Measurements from ENCODE around the gene CMTM3. TPM values are rescaled to one million over a fixed set of nuclear protein-coding genes. Genes with fewer than 3 reads are reported as not detected.

The CMTM3 gene
- total RNA-seq, 1 experiment from 2014 or later = 12.8 TPM

- H3K4me2 ChIP-seq (ENCODE audit: low read length) = no peak overlapping the region
- intact Hi-C loops (cut with micrococcal nuclease) = no loop called here
- H3K36me3 ChIP-seq (ENCODE audit: control insufficient read depth in 1 of 2, insufficient read depth in 2 of 2, low read length in 2 of 2) = peaks cover 6 to 23% of the 10 kb centered on the region in 2 experiments; a peak in 2 of 4 replicates
- DNase-seq (ENCODE audit: low read depth, low spot score) (no peak), ATAC-seq (no peak)
- no peaks in the 10 kb centered on the region for H3K9me2 ChIP-seq (ENCODE audit: insufficient read depth)
- H3K27me3 ChIP-seq (ENCODE audit: insufficient read depth, low read length) = no peaks in the 10 kb centered on the region
- peaks cover 25 to 33% of the 10 kb centered on the region in 2 experiments for H3K4me1 ChIP-seq (ENCODE audit: control insufficient read depth in 1 of 2, insufficient read depth in 2 of 2, low read length in 2 of 2)
- no peak overlapping the region for H3K27ac ChIP-seq (ENCODE audit: low read depth, low read length)
- no TSS peak for BruUV-seq (replicated peaks)
- no peak overlapping the region for H3K4me3 ChIP-seq (replicated peaks in 1 of 2; ENCODE audit: low read depth in 1 of 2, low read length in 2 of 2)
- no peaks in the 10 kb centered on the region for H3K79me2 ChIP-seq (ENCODE audit: insufficient read depth, low read length)
- H3K9me3 ChIP-seq (ENCODE audit: control insufficient read depth in 1 of 2, insufficient read depth in 1 of 2, low read depth in 1 of 2, low read length in 2 of 2) = no peaks in the 10 kb centered on the region
- ChIA-PET RAD21 (ENCODE audit: low non-redundant PET in 1 of 2, low total read pairs in 2 of 2, uncharacterized antibody in 2 of 2, unreplicated experiment in 2 of 2) (no interaction called here), POLR2A (no interaction called here), CTCF (interaction anchor here (4.3 kb wide), 1 partner anchor 8 kb away, joined by 41 read pairs; no protein-coding TSS in a partner anchor)
- no peak for TF ChIP-seq YY1 (IDR thresholded peaks at IDR 0.05; ENCODE audit: extremely low read depth, insufficient replicate concordance, low read depth, low read length)
- TF ChIP-seq MAX (IDR thresholded peaks at IDR 0.05) = no peak
- TF ChIP-seq CBX3 (IDR thresholded peaks at IDR 0.05; ENCODE audit: low read depth) = no peak
- TF ChIP-seq POLR2AphosphoS5 (IDR thresholded peaks at IDR 0.05; ENCODE audit: low read depth, low read length) = no peak
- TF ChIP-seq ZNF274 (IDR thresholded peaks at IDR 0.05; ENCODE audit: low read depth, low read length) = no peak
- no peak overlapping the region for H3K9ac ChIP-seq (ENCODE audit: low read length)
- H4K20me1 ChIP-seq (ENCODE audit: insufficient read depth) = no peaks in the 10 kb centered on the region
- no peak overlapping the region for H2AFZ ChIP-seq (ENCODE audit: low read depth, low read length, poor library complexity, severe bottlenecking)
These were observed 12.1 kb downstream of the CMTM3 start for GRCh38 chr16:66616592-66616991.

GRCh38 chr16:66617010-66617434 lies 12.5 kb downstream of the CMTM3 start:
- Histone ChIP-seq H2AFZ (ENCODE audit: low read depth, low read length, poor library complexity, severe bottlenecking) (no peak overlapping the region), H3K79me2 (ENCODE audit: insufficient read depth, low read length) (no peaks in the 10 kb centered on the region), H4K20me1 (ENCODE audit: insufficient read depth) (no peaks in the 10 kb centered on the region), H3K27me3 (ENCODE audit: insufficient read depth, low read length) (no peaks in the 10 kb centered on the region), H3K4me2 (ENCODE audit: low read length) (no peak overlapping the region), H3K4me3 (replicated peaks in 1 of 2; ENCODE audit: low read depth in 1 of 2, low read length in 2 of 2) (no peak overlapping the region), H3K27ac (ENCODE audit: low read depth, low read length) (no peak overlapping the region), H3K9me3 (ENCODE audit: control insufficient read depth in 1 of 2, insufficient read depth in 1 of 2, low read depth in 1 of 2, low read length in 2 of 2) (no peaks in the 10 kb centered on the region), H3K36me3 (ENCODE audit: control insufficient read depth in 1 of 2, insufficient read depth in 2 of 2, low read length in 2 of 2) (peaks cover 6 to 23% of the 10 kb centered on the region in 2 experiments; a peak in 2 of 4 replicates), H3K9ac (ENCODE audit: low read length) (no peak overlapping the region), H3K4me1 (ENCODE audit: control insufficient read depth in 1 of 2, insufficient read depth in 2 of 2, low read length in 2 of 2) (peaks cover 25 to 33% of the 10 kb centered on the region in 2 experiments), H3K9me2 (ENCODE audit: insufficient read depth) (no peaks in the 10 kb centered on the region)
- no TSS peak for BruUV-seq (replicated peaks)
- DNase-seq (ENCODE audit: low read depth, low spot score) = no peak
- POLR2A ChIA-PET = no interaction called here
- CTCF ChIA-PET = interaction anchor here (4.3 kb wide), 1 partner anchor 8 kb away, joined by 41 read pairs; no protein-coding TSS in a partner anchor
- RAD21 ChIA-PET (ENCODE audit: low non-redundant PET in 1 of 2, low total read pairs in 2 of 2, uncharacterized antibody in 2 of 2, unreplicated experiment in 2 of 2) = no interaction called here
- ATAC-seq = no peak
- TF ChIP-seq SP1 (IDR thresholded peaks at IDR 0.05; ENCODE audit: low read depth) (no peak), TCF7L2 (IDR thresholded peaks at IDR 0.05; ENCODE audit: borderline replicate concordance, extremely low read depth, insufficient read depth, insufficient read length) (no peak), SIN3A (IDR thresholded peaks at IDR 0.05; ENCODE audit: low read depth) (no peak), REST (IDR thresholded peaks at IDR 0.05; ENCODE audit: low read depth) (no peak), FOSL1 (IDR thresholded peaks at IDR 0.05; ENCODE audit: low read depth) (no peak), POLR2AphosphoS5 (IDR thresholded peaks at IDR 0.05; ENCODE audit: low read depth, low read length) (no peak), EGR1 (IDR thresholded peaks at IDR 0.05; ENCODE audit: low read depth) (no peak), POLR2A (IDR thresholded peaks at IDR 0.05; ENCODE audit: borderline replicate concordance, extremely low read depth, insufficient read depth, insufficient read length) (no peak), ATF3 (IDR thresholded peaks at IDR 0.05) (no peak)
- intact Hi-C loops (cut with micrococcal nuclease) = no loop called here

Data from HCT116 (cell line).